ENCODE measurements around the gene PHLDB2.

- TF ChIP-seq EZH2 (conservative IDR thresholded peaks at IDR 0.05; ENCODE audit: low read depth, low read length) (no peak), CTCF (CRISPR knock-in tag; IDR thresholded peaks at IDR 0.05) (no peak), ZNF24 (IDR thresholded peaks at IDR 0.05) (no peak), ATF2 (CRISPR knock-in tag; IDR thresholded peaks at IDR 0.05) (no peak), SETDB1 (CRISPR knock-in tag; IDR thresholded peaks at IDR 0.05; ENCODE audit: borderline replicate concordance) (no peak), TCF7L2 (IDR thresholded peaks at IDR 0.05; ENCODE audit: low read depth, low read length) (no peak), MLX (CRISPR knock-in tag; IDR thresholded peaks at IDR 0.05) (no peak), AFF4 (CRISPR knock-in tag; IDR thresholded peaks at IDR 0.05) (no peak), POLR2AphosphoS5 (IDR thresholded peaks at IDR 0.05; ENCODE audit: low read depth, low read length) (no peak), TFDP2 (CRISPR knock-in tag; IDR thresholded peaks at IDR 0.05) (no peak), ZNF263 (CRISPR knock-in tag; IDR thresholded peaks at IDR 0.05) (no peak)
Observed at GRCh38 chr3:111904376-111905241, 45.5 kb downstream of the PHLDB2 start.
